Neural progenitor cell (in vitro differentiated cells): ENCODE measurements around the gene RNF123.

ENCODE experiments used
- CTCF ChIP-seq: fragments of 200-600 bp; sonication (generic); IDR thresholded peaks from 2 replicates; pipeline ENCODE4 v1.5.1; 2017; ENCODE audit warnings: antibody characterized with exemption, mild to moderate bottlenecking
- EZH2phosphoT487 ChIP-seq: fragments of 200-600 bp; sonication (generic); IDR thresholded peaks from 2 replicates; pipeline ENCODE4 v1.6.1; 2017; ENCODE audit warnings: antibody characterized with exemption

GRCh38 chr3:49709852-49710251, 20.5 kb downstream of the RNF123 start:
- TF ChIP-seq CTCF, result no peak
- no peak for TF ChIP-seq EZH2phosphoT487
